Suprapubic skin (tissue), 4 donors: ENCODE results near the gene WNK1. TPM values are rescaled to one million over a fixed set of nuclear protein-coding genes. Genes with fewer than 3 reads are reported as not detected.

Experiments
- DNase-seq, 2 donors: peaks; one replicate each; pipeline ENCODE4 v3.0.0-alpha.2; 2019; ENCODE audit warnings: low spot score in 2 of 2
- H3K27ac ChIP-seq: fragments of 200-600 bp; sonication (generic); one replicate; pipeline ENCODE4 v1.5.1; 2019
- H3K27me3 ChIP-seq: fragments of 200-600 bp; sonication (generic); one replicate; pipeline ENCODE4 v1.5.1; 2019
- H3K36me3 ChIP-seq: fragments of 200-600 bp; sonication (generic); one replicate; pipeline ENCODE4 v1.5.1; 2019
- H3K4me1 ChIP-seq: fragments of 200-600 bp; sonication (generic); one replicate; pipeline ENCODE4 v1.5.1; 2019
- H3K4me3 ChIP-seq: fragments of 200-600 bp; sonication (generic); one replicate; pipeline ENCODE4 v1.5.1; 2019; ENCODE audit warnings: mild to moderate bottlenecking
- H3K9me3 ChIP-seq: fragments of 200-600 bp; sonication (generic); one replicate; pipeline ENCODE4 v1.5.1; 2019
- EP300 ChIP-seq: sonication (generic); formaldehyde crosslinking; IDR thresholded peaks from one replicate; pipeline ENCODE4 v1.6.1; 2017; ENCODE audit warnings: antibody characterized with exemption
- POLR2A ChIP-seq, 2 donors: fragments of 450-650 bp; IDR thresholded peaks; one replicate each; pipeline ENCODE4 v1.6.1; 2017; ENCODE audit warnings: antibody characterized with exemption in 2 of 2, mild to moderate bottlenecking in 2 of 2, moderate library complexity in 2 of 2
- POLR2AphosphoS5 ChIP-seq, 3 donors: sonication (generic); formaldehyde crosslinking; IDR thresholded peaks; one replicate each; pipeline ENCODE4 v1.6.1; 2017; ENCODE audit warnings: antibody characterized with exemption in 3 of 3
- WGBS: methylation state at CpG from one replicate; pipeline ENCODE4 v1.1.5; 2018; 5-methylcytosine and 5-hydroxymethylcytosine counted together
- total RNA-seq, 4 donors: library from RNA; depleted of rRNA; stranded (reverse); fragments of >200 nt; gene quantifications; one replicate each; pipeline ENCODE4 v1.1.0, GENCODE V29; 2016
- TF ChIP-seq, protein P1 (sequence below), 2 donors: fragments of 200-600 bp in 1 of 2; fragments of 450-650 bp in 1 of 2; sonication (generic) in 1 of 2; IDR thresholded peaks; one replicate each; pipeline ENCODE4 v1.5.1; 2016 to 2019; ENCODE audit warnings: antibody characterized with exemption in 2 of 2, mild to moderate bottlenecking in 1 of 2, moderate library complexity in 1 of 2

WNK1 gene
- total RNA-seq, 4 donors from 2014 or later, result 368 to 724 (median 435) TPM

GRCh38 chr12:749751-750270 lies 2.6 kb upstream of the WNK1 start:
- H3K36me3 ChIP-seq, result no peaks in the 10 kb centered on the region
- no peaks in the 10 kb centered on the region for H3K27me3 ChIP-seq
- DNase-seq, result no peak
- H3K4me1 ChIP-seq, result peaks cover 26% of the 10 kb centered on the region
- TF ChIP-seq, protein P1, sequence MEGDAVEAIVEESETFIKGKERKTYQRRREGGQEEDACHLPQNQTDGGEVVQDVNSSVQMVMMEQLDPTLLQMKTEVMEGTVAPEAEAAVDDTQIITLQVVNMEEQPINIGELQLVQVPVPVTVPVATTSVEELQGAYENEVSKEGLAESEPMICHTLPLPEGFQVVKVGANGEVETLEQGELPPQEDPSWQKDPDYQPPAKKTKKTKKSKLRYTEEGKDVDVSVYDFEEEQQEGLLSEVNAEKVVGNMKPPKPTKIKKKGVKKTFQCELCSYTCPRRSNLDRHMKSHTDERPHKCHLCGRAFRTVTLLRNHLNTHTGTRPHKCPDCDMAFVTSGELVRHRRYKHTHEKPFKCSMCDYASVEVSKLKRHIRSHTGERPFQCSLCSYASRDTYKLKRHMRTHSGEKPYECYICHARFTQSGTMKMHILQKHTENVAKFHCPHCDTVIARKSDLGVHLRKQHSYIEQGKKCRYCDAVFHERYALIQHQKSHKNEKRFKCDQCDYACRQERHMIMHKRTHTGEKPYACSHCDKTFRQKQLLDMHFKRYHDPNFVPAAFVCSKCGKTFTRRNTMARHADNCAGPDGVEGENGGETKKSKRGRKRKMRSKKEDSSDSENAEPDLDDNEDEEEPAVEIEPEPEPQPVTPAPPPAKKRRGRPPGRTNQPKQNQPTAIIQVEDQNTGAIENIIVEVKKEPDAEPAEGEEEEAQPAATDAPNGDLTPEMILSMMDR (IDR thresholded peaks at IDR 0.05), result no peak
- TF ChIP-seq POLR2AphosphoS5 (IDR thresholded peaks at IDR 0.05) (no peak), EP300 (no peak), POLR2A (IDR thresholded peaks at IDR 0.05) (no peak)
- no peaks in the 10 kb centered on the region for H3K9me3 ChIP-seq
- peak overlapping the region; percentile 100 for H3K27ac ChIP-seq
- no peak overlapping the region for H3K4me3 ChIP-seq
- WGBS, result 38% methylated on average over 1 of the region's 1 CpG

DNA sequence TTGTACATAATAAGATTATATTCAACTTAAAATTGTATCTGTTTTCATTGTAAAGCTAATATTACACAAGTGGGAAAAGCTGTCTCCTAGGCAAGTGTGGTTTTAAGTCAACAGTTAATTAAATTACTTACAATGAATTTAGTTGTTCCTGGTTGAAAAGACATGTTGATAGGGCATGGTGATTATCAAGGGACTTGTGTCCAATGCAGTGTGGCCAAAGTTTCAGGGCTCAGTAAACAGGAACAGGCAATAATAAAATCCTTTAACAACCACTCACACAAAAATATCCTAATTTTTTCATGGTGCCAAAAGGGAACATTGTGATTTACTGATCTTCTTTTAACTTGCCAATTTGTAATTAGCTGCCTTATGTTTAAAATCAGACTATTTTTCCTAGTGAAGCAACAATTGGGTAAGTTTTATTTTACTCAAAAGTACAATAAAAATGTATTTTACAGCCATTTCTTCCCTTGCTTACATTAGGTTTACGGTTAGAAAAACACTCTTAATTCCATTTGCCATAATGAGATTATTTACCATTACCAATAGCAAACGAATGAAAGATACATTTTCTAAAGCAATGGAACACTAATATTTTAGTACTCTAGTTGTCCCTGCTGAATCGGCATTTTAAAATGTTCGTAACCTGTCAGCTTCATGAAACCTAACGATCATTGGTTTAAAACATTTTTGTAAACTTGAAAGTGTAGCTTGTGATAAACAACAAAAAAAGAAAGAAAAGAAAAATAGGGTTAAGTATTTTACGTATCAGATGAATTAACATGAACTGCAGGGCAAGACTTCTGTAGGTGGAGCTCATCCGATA lies 1.8 kb upstream of the WNK1 start:
- H3K27me3 ChIP-seq, result no peaks in the 10 kb centered on the region
- H3K27ac ChIP-seq, result peak overlapping the region; percentile 100
- no peak for TF ChIP-seq EP300
- TF ChIP-seq POLR2AphosphoS5 (IDR thresholded peaks at IDR 0.05), result no peak
- TF ChIP-seq, protein P1 (IDR thresholded peaks at IDR 0.05), result no peak
- no peak for TF ChIP-seq POLR2A (IDR thresholded peaks at IDR 0.05)
- no peak for DNase-seq
- WGBS, result 2% methylated on average over 7 of the region's 7 CpGs
- peak overlapping the region; percentile 98 for H3K4me3 ChIP-seq
- peaks cover 28% of the 10 kb centered on the region for H3K4me1 ChIP-seq
- H3K9me3 ChIP-seq, result no peaks in the 10 kb centered on the region
- H3K36me3 ChIP-seq, result no peaks in the 10 kb centered on the region

DNA sequence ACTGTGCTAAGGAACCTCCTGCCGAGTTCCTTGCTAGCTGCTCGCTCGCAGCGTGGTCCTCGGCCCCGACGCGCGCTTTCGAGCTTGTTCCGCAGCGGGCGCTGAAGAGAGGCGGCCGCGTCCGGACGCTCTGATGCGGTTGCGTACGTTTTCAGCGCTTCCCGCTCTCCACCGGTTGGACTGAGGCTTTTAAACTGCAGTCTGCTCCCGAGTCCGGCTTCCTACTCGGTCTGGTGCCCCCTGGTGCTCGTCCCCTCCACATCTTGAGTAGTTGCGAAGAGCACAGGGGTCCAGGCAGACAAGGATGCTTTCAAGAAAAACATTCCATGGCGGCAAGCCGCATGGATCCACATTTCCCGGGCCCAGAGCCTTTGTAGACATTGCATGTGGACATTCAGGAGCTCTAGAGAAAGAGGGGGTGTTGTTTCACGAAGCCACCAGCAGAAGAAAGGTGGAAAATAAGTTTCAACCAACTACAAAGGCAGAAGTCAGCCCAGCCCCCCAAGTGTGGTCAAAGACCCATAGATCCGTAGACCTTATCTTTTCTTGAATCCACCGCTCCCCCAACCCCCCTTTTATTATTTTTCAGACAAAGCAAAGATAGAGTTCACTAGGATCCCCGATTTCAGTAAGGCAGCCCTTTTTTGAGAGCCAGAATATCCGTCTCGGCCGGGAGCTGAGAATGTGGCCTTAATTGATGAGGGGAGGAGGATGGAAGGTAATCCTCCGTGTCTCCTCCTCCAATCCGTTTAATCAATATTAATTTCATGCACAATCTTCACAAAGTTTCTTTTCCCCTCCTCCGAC lies 984 bp upstream of the WNK1 start:
- peak overlapping the region; percentile 98 for H3K4me3 ChIP-seq
- TF ChIP-seq POLR2A (IDR thresholded peaks at IDR 0.05) (no peak), EP300 (no peak), POLR2AphosphoS5 (IDR thresholded peaks at IDR 0.05) (peak; percentile 48 to 69 (median 68))
- TF ChIP-seq, protein P1 (IDR thresholded peaks at IDR 0.05), result peak; percentile 47 to 67

DNA sequence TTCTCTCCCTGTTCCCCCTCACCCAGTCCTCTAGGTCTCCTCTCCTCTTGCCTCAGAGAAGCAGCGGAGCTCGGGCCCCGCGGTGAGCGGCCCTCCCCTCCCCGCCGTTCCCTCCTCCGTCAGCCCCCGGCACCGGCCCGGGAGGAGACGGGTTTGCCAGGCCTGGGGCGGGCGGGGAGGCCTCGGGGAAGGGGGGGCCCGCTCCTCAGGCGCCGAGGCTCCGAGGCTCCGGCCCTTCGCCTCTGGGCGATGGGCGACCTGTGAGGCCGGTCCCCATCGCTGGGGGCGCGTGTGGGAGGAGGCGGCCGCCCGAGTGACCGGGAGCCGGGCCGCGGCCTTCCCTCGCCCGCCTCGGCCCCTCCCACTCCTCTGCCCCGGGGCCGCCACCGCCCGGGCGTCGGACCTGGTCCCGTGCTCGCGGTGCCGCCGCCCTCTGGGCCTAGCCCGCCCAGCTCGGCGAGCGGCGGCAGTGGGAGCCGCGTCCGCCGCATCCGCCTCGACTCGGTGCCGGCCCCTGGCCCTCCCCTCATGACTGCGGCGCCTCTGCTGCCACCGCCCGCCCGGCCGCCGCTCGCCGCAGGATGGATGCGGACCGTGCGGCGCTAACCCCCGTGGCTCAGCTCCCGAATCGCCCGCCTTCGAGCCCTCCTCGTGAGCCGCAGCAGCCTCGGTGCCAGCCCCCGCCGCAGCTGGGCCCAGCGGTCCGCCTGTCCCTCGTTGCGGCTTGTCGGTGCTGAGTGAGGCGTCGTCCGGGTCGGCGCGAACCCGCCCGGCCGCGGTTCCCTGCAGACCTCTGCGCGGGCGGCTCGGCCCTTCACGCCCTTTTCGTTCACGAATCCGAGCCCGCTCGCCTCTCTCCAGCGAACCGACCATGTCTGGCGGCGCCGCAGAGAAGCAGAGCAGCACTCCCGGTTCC lies 574 bp downstream of the WNK1 start:
- H3K36me3 ChIP-seq, result no peaks in the 10 kb centered on the region
- TF ChIP-seq EP300, result no peak
- TF ChIP-seq, protein P1 (IDR thresholded peaks at IDR 0.05), result peak in 1 of 2 donors; percentile 26
- peak in 1 of 3 donors; percentile 23 for TF ChIP-seq POLR2AphosphoS5 (IDR thresholded peaks at IDR 0.05)
- peak in 1 of 2 donors; percentile 57 for TF ChIP-seq POLR2A (IDR thresholded peaks at IDR 0.05)
- H3K27ac ChIP-seq, result peak overlapping the region; percentile 100
- H3K27me3 ChIP-seq, result no peaks in the 10 kb centered on the region
- peak overlapping the region; percentile 98 for H3K4me3 ChIP-seq
- H3K9me3 ChIP-seq, result no peaks in the 10 kb centered on the region
- WGBS, result under 1% methylated on average over 46 of the region's 115 CpGs
- peaks cover 52% of the 10 kb centered on the region for H3K4me1 ChIP-seq
- peak; percentile 76 to 84 for DNase-seq

More for the DNA sequence above, 984 bp upstream of the WNK1 start:
- Histone ChIP-seq H3K9me3 (no peaks in the 10 kb centered on the region), H3K36me3 (no peaks in the 10 kb centered on the region), H3K27ac (peak overlapping the region; percentile 100), H3K4me1 (peaks cover 37% of the 10 kb centered on the region), H3K27me3 (no peaks in the 10 kb centered on the region)
- WGBS, result 2% methylated on average over 41 of the region's 42 CpGs
- peak; percentile 94 for DNase-seq
